ENCODE results near the gene LMF1.

GRCh38 chr16:891353-891740 is 79.4 kb downstream of the LMF1 start:
- no peak for TF ChIP-seq CTCF (IDR thresholded peaks at IDR 0.05)
- no peak for TF ChIP-seq POLR2AphosphoS5 (IDR thresholded peaks at IDR 0.05)
- TF ChIP-seq POLR2A (IDR thresholded peaks at IDR 0.05), result no peak
